Ishikawa (cell line): Measurements from ENCODE around the gene TFF3.

ENCODE experiments used
- CEBPB ChIP-seq: IDR thresholded peaks from 2 replicates; pipeline ENCODE4 v1.6.1; 2012
- CREB1 ChIP-seq: IDR thresholded peaks from 2 replicates; pipeline ENCODE4 v1.6.1; 2012; ENCODE audit warnings: low read depth
- EGR1 ChIP-seq: IDR thresholded peaks from 2 replicates; pipeline ENCODE4 v1.6.1; 2012
- EP300 ChIP-seq: IDR thresholded peaks from 2 replicates; pipeline ENCODE4 v1.6.1; 2012; ENCODE audit warnings: borderline replicate concordance
- RAD21 ChIP-seq: IDR thresholded peaks from 2 replicates; pipeline ENCODE4 v1.6.1; 2012; ENCODE audit warnings: low read depth
- TAF1 ChIP-seq: IDR thresholded peaks from 2 replicates; pipeline ENCODE4 v1.6.1; 2012; ENCODE audit warnings: low read depth, mild to moderate bottlenecking
- YY1 ChIP-seq: IDR thresholded peaks from 2 replicates; pipeline ENCODE4 v1.6.1; 2012; ENCODE audit warnings: low read depth
- TF ChIP-seq, protein P1 (sequence below): IDR thresholded peaks from 2 replicates; pipeline ENCODE4 v1.6.1; 2012; ENCODE audit warnings: low read depth, mild to moderate bottlenecking

DNA sequence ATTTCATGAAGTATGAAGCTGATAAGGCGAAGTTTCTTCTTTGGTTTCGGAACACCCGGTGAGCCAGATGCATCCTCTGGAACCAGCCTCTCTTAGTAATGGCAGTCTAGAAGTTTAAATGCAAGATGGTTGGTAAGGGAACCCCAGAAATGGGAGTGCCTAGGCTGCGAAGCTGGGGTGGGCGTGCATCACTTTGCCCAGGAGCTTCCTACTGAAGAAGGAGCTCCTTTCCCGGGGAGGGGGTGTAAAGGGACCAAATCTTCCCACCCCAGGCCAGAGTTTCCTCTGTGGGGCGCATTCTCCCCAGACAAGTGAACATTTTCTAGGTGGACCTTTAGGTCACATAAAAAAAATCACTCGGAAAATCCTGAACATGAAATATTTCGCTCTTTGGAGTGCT is 31.2 kb upstream of the TFF3 start:
- no peak for TF ChIP-seq EP300
- no peak for TF ChIP-seq RAD21
- TF ChIP-seq, protein P1, sequence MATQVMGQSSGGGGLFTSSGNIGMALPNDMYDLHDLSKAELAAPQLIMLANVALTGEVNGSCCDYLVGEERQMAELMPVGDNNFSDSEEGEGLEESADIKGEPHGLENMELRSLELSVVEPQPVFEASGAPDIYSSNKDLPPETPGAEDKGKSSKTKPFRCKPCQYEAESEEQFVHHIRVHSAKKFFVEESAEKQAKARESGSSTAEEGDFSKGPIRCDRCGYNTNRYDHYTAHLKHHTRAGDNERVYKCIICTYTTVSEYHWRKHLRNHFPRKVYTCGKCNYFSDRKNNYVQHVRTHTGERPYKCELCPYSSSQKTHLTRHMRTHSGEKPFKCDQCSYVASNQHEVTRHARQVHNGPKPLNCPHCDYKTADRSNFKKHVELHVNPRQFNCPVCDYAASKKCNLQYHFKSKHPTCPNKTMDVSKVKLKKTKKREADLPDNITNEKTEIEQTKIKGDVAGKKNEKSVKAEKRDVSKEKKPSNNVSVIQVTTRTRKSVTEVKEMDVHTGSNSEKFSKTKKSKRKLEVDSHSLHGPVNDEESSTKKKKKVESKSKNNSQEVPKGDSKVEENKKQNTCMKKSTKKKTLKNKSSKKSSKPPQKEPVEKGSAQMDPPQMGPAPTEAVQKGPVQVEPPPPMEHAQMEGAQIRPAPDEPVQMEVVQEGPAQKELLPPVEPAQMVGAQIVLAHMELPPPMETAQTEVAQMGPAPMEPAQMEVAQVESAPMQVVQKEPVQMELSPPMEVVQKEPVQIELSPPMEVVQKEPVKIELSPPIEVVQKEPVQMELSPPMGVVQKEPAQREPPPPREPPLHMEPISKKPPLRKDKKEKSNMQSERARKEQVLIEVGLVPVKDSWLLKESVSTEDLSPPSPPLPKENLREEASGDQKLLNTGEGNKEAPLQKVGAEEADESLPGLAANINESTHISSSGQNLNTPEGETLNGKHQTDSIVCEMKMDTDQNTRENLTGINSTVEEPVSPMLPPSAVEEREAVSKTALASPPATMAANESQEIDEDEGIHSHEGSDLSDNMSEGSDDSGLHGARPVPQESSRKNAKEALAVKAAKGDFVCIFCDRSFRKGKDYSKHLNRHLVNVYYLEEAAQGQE, result no peak
- TF ChIP-seq TAF1, result no peak
- no peak for TF ChIP-seq CEBPB
- no peak for TF ChIP-seq YY1
- no peak for TF ChIP-seq EGR1
- no peak for TF ChIP-seq CREB1
